ENCODE results near the gene ZNF48. TPM values are rescaled to one million over a fixed set of nuclear protein-coding genes. Genes with fewer than 3 reads are reported as not detected.
A peak's percentile ranks its signal among the peaks of the same experiment; 100 is the strongest.

ZNF48 gene
- polyA plus RNA-seq, 1 of the 3 experiments (the other 2 are of a cell fraction), result 8.8 TPM

- no peak for TF ChIP-seq REST (IDR thresholded peaks at IDR 0.05; ENCODE audit: low read depth, low read length)
- TF ChIP-seq NFIC (IDR thresholded peaks at IDR 0.05; ENCODE audit: borderline replicate concordance), result 0 out of 2 replicates have a peak, but pooled peaks have one; percentile 6
- peak; percentile 19; the same call in 1 of the 2 replicates for TF ChIP-seq SMC3 (IDR thresholded peaks at IDR 0.05; ENCODE audit: low read depth, low read length)
- TF ChIP-seq PBX3 (IDR thresholded peaks at IDR 0.05), result no peak
- TF ChIP-seq RXRA (IDR thresholded peaks at IDR 0.05; ENCODE audit: borderline replicate concordance, low read depth), result no peak
- TF ChIP-seq YY1 (IDR thresholded peaks at IDR 0.05; ENCODE audit: low read depth), result peak; percentile 15; the same call in 1 of the 2 replicates
- peak; percentile 73; the same call in 1 of the 2 replicates for TF ChIP-seq SIN3A (IDR thresholded peaks at IDR 0.05; ENCODE audit: borderline replicate concordance, low read depth, low read length)
- TF ChIP-seq MXI1 (IDR thresholded peaks at IDR 0.05; ENCODE audit: low read depth, low read length), result peak; percentile 76
- TF ChIP-seq RAD21 (IDR thresholded peaks at IDR 0.05; ENCODE audit: low read length), result no peak; the same call in 1 of the 2 replicates
- peak; percentile 36 to 45; a peak in 1 of 4 replicates for TF ChIP-seq EP300 (IDR thresholded peaks at IDR 0.05; ENCODE audit: borderline replicate concordance in 1 of 2, low read depth in 1 of 2, low read length in 1 of 2)
Measured at GRCh38 chr16:30395155-30395991, at the start of gene ZNF48 (continued).

- H3K9ac ChIP-seq, result no peak overlapping the region
- peaks cover 9% of the 10 kb centered on the region for H3F3A ChIP-seq (replicated peaks; ENCODE audit: insufficient read depth)
- no peak overlapping the region for H3K4me2 ChIP-seq
- peaks cover 6 to 11% of the 10 kb centered on the region in 2 experiments for H3K36me3 ChIP-seq (replicated peaks in 1 of 2; ENCODE audit: control insufficient read depth in 1 of 2, insufficient read depth in 2 of 2, low read length in 1 of 2)
- H3K9me2 ChIP-seq, result no peaks in the 10 kb centered on the region
- DNase-seq, result no peak
- no peak overlapping the region for H3K4me3 ChIP-seq (ENCODE audit: low read depth in 2 of 2, low read length in 1 of 2)
- no peak overlapping the region for H2AFZ ChIP-seq (ENCODE audit: low read depth)
- ChIA-PET CTCF (interaction anchor here (1.3 kb wide), 1 partner anchor 63 kb away, joined by 4 read pairs; no protein-coding TSS in a partner anchor), POLR2A (interaction anchor here (1.0 kb wide), 1 partner anchor 9 kb away, joined by 3 read pairs; the partner anchor contains the start of gene CD2BP2)
- H3K27me3 ChIP-seq (ENCODE audit: insufficient read depth), result no peaks in the 10 kb centered on the region
- no peaks in the 10 kb centered on the region for H3K9me3 ChIP-seq
- peaks cover 3% of the 10 kb centered on the region; the same call in 1 of the 2 replicates for H4K20me1 ChIP-seq (ENCODE audit: insufficient read depth)
- WGBS (ENCODE audit: low lambda C conversion rate), result 89% methylated on average over 3 of the region's 3 CpGs
- no peaks in the 10 kb centered on the region for H3K79me2 ChIP-seq (ENCODE audit: insufficient read depth)
- no peaks in the 10 kb centered on the region for H3K4me1 ChIP-seq (ENCODE audit: control insufficient read depth in 1 of 2, insufficient read depth in 2 of 2, low read depth in 1 of 2, low read length in 1 of 2)
- H3K27ac ChIP-seq (ENCODE audit: low read depth in 2 of 2, low read length in 1 of 2), result no peak overlapping the region
- TF ChIP-seq EZH2phosphoT487 (IDR thresholded peaks at IDR 0.05; ENCODE audit: borderline replicate concordance, low read depth) (no peak), FOSL2 (IDR thresholded peaks at IDR 0.05; ENCODE audit: borderline replicate concordance, low read depth) (no peak), EP300 (IDR thresholded peaks at IDR 0.05; ENCODE audit: borderline replicate concordance in 1 of 2, low read depth in 1 of 2, low read length in 1 of 2) (no peak), ELF1 (IDR thresholded peaks at IDR 0.05) (no peak), RAD21 (IDR thresholded peaks at IDR 0.05; ENCODE audit: low read length) (no peak), MXI1 (IDR thresholded peaks at IDR 0.05; ENCODE audit: low read depth, low read length) (no peak), YY1 (IDR thresholded peaks at IDR 0.05; ENCODE audit: low read depth) (no peak), REST (IDR thresholded peaks at IDR 0.05; ENCODE audit: low read depth, low read length) (no peak), PBX3 (IDR thresholded peaks at IDR 0.05) (no peak), USF2 (IDR thresholded peaks at IDR 0.05; ENCODE audit: borderline replicate concordance, low read depth, low read length) (no peak), IRF3 (IDR thresholded peaks at IDR 0.05; ENCODE audit: low read depth, low read length) (no peak)
Measured at GRCh38 chr16:30346286-30346685, 48.9 kb upstream of the ZNF48 start.

Data from SK-N-SH (cell line).